ENCODE results near the gene EEIG1.
"Not testable (repeated sequence)": the region's sequence is repeated elsewhere in the genome, so short reads cannot be mapped to it uniquely, and the experiment has no call there.

EEIG1 gene

DNA sequence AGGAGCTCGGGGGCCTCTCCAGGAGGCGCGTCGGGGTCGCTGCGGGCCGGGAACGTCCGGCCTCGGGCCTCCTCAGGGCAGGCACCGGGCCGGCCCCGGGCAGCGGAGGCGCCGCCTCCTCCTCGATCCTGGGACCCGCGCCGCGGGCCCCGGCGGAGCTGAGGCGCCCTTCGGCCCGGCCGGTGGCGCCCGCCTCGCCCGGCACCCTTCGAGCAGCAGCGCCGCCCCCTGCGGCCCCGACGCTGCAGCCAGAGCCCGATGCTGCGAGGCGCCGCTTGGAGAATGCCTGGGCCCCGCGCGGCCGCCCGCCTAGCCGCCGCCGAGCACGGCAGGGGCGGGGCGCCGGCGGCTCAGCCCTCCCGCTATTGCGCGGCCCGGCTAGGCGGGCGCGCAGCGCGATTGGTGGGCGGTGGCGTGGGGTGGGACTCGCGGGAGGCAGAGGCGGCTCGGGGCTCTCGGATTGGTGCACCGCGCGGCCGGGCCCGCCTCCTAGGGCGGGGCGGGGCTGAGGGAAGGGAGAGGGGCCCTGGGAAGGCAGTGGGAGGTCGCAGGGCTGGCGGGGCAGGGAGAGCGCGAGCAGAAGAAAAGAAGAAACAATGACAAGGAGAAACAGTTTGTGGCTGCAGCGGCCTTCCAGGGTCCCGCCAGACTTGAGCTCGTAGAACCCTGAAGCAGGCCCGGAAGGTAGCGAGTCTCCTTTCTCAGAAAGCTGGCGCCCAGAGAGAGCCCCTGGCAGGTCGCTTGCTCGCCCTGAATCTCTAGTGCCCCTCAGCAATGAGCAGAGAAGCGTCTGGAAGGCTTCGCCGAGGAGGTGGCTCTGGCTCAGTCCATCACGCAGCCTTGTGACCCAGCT, at the start of gene EEIG1:
TSS of gene EEIG1 (minus strand) at position 284 of the 853 bp plus-strand sequence. CDS start 852 bp downstream, outside the sequence.
- peak; percentile 78 for DNase-seq (ENCODE audit: low read depth)

DNA sequence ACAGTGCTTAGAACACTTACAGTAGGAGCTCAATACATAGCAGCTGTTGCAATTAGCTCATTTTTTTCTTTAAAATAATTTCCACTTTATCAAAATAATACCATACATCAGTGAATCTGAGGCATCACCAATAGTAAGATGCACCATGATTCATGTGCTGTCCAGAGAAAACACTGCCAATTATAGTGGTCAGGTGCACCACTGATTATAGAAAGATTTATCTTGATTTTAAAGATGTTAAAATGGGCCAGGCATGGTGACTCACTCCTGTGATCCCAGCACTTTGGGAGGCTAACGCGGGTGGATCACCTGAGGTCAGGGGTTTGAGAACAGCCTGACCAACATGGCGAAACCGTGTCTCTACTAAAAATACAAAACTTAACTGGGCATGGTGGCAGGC, 46.9 kb upstream of the EEIG1 start:
- DNase-seq (ENCODE audit: low read depth) = peak; percentile 16

DNA sequence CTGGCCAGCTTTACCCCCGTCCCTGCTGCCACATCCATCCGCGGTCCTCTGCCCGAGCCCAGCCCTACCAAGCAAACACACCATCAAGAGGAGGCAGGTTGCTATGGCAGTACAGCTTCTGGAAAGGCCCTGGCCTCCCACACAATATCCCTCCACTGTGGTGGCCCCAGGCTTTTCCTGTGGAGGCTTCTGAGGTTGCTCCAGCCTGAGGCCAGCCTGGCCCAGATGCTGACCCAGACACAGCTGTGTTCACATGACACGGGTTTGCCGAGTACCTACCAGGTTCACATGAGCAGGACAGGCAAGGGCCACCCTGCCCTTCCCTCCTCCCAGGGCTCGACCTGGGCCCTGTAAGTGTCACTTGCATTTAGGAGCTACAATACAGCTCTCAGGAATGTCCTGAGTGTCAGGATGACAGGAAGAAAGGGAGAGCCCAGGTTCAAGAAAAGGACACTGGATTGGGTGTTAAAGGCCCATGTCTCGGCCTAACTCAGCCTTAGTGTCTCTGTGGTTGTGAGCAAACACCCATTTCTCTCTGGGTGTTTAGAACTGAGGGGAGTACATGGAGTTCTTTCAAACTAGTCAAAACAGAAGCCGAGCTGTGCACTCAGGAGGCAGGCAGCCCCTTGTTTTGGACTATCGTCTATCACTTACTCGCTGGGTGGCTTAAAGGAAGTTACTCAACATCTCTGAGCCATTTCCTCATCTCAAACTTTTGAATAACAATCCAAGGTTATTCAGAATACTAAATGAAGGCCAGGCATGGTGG, 46.2 kb upstream of the EEIG1 start:
- DNase-seq (ENCODE audit: low read depth) = peak; percentile 76

DNA sequence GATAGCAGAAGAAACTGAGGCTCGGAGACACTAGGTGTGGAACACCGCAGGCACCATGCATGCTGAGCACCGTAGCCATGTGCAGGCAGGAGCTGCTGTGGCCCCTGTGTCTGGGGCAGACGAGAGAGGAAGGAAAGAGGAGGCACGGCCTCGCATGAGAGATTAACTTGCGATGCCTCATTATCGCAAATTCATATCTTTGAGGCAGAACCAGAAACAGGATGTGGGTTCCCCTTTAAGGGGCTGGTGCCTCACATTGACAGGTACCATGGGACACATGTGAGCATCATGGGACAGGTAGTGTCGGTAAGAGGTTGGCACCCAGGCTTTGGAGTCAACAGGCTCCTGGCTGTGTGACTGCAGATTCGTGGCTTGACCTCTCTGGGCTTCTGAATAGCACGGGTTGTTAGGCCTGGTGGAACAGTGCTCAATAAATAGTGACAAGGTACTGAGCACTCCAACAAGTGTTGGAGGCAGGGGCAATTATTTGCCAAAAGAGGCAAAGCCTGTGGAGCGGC, 45.5 kb upstream of the EEIG1 start:
- DNase-seq (ENCODE audit: low read depth) = no peak

DNA sequence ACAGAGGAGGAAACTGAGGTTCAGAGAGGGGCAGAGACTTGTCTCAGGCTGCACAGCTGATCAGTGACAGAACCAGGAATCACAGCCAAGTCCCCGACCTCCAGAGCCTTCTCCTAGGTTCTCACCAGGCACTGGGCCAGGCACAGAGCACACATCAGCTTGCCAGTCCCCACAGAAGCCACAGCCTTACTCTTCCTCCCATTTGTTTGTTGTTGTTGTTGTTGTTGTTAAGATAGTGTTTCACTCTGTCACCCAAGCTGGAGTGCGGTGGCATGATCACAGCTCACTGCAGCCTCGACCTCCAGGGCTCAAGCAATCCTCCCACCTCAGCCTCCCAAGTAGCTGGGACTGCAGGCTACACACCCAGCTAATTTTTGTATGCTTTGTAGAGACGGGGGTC, 44.9 kb upstream of the EEIG1 start:
- DNase-seq (ENCODE audit: low read depth) = no peak

DNA sequence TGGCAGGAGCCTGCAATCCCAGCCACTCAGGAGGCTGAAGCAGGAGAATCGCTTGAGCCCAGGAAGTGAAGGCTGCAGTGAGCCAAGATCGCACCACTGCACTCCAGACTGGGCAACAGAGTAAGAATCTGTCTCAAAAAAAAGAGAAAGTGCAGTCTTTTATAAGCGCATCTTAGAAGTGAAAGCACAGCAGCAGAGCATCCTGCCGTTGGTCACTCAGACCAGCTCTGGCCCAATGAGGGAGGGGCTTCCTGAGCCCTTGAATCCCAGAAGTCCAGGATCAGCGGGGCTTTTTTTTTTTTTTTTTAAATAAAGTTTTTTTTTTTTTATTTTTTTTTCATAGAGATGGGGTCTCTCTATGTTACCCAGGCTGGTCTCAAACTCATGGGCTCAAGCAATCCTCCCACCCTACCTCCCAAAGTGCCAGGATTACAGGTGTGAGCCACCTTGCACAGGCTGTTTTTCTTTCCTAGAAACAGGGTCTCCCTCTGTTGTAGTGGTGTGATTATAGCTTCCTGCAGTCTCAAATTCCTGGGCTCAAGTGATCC, 44.0 kb upstream of the EEIG1 start:
- no peak for DNase-seq (ENCODE audit: low read depth)

DNA sequence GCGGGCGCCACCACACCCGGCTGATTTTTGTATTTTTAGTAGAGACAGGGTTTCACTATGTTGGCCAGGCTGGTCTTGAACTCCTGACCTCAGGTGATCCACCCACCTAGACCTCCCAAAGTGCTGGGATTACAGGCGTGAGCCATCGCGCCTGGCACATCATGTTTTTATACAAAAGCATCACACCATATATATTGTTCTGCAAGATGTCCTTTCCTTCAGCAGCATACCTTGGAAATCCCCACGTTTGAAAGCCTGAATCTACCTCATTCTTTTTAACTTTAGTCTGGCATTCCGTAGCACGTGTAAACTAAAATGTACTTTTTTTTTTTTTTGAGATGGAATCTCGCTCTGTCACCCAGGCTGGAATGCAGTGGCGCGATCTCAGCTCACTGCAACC, 42.9 kb upstream of the EEIG1 start:
- DNase-seq (ENCODE audit: low read depth) = not testable (repeated sequence)

DNA sequence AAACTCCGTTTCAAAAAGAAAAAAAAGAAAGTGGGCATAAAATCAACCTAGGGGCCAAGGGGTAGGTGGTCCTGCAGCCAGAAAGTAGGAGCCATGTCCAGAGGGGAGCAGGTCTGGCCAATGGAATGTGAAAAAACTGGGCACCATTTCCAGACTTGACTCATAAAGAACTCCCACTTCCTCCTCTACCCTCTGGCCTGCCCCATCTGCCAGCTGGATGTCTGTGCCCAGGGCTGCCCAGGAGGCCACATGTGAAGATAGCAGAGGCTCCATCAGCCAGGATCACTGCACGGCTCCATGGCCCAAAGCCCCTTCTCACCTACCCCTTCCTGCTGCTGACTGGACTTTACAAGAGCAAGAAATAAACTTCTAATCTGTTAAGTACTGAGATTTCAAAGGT, 42.1 kb upstream of the EEIG1 start:
- DNase-seq (ENCODE audit: low read depth) = no peak

DNA sequence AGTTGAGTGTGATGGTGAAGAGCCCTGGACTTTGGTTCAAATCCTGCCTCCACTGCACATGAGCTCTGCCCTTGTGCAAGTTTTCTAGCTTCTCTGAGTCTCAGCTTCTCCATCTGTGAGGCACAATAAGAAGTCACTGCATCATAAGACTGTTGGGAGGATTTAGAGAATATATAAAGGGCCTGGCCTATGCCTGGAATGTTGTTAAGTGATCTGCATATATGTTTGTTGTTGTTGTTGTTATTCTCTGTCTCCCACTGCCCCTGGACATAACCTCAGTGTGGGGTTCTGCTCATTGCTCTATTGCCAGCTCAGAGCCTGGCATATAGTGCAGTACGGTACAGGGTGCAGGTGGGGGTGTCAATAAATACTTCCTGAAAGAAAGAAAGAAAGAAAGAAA, 40.3 kb upstream of the EEIG1 start:
- no peak for DNase-seq (ENCODE audit: low read depth)

DNA sequence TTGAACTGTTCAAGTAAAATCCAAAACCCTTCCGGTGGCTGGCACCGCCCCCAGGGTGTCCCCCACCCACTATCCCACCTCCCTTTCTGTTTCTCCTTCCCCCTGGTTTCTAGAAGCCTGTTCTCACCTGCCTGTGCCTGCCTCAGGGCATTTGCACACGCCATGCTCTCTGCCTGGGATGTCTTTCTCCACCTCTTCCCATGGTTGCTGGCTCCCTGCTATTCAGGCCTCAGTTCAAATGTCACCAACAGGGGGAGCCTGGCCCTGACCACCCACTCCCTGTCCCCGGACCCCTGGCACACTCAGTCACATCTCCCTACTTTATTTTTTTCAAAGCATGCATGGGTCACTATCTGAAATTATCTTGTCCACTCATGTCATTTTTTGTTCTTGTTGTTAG, 39.9 kb upstream of the EEIG1 start:
- no peak for DNase-seq (ENCODE audit: low read depth)

DNA sequence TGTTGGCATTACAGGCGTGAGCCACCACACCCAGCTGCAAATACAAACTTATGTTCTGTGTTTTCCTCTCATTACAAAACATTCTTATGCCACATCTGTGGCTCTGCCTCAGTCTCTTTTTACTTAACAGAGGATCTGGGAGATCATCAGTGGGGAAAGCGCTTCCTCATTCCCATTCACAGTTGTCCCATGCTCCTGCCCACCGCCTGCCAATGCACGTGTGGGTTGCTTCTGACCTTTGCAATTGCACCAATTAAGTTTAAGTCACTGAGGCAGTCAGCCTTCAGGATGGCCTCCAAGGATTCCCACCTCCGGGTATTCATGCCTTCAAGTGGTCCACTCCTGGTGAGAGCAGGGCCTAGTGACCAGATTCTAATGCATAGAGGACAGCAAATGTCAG, 34.9 kb upstream of the EEIG1 start:
- DNase-seq (ENCODE audit: low read depth) = no peak

DNA sequence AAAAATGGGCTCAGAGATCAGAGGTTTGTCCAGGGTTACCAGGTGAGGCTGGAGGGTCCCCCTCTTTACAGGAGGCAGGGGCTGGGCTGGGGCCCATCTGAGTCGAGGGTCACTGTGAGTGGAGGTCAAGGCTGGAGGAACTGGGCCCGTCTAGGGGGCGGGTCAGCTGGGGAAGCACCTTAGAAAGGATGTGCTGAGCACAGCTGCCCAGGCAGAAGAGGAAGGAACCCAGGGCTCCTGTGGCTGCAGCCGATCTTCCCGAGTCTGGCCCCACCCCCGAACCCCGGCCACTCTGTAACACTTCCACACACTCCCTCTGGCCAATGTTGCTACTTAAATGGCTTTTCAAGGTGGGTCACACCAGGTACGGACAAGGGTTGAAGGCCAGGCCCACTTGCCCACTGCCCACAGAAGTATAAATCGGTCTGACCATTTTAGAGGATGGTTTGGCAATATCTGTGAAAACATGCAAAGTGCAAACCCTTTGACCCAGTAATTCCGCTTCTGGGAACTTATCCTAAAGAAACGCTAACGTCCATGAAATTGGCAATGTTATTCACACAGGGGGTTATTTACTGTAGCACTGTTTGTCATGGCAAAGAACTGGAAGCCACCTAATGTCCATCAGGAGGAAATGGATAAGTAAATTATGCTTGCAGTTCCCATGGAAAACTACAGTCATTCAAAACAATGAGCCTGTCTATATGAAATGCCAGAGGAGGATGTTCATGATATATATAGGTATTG, 30.5 kb upstream of the EEIG1 start:
- no peak for DNase-seq (ENCODE audit: low read depth)

DNA sequence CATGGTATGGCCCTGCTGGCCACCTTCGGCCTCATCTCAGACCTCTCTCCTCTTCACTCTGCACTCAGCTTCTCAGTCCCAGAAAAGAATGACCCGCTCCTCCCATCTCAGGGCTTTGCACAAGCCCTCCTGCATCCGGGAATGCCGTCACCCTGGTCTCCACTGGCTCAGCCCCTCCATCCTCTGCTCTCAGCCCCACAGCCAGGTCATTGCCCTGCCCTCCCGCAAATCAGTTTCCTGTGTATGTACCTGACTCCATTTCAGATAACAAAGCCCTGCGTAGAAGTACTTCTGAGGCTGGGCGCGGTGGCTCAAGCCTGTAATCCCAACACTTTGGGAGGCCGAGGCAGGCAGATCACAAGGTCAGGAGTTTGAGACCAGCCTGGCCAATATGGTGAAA, 28.9 kb upstream of the EEIG1 start:
- DNase-seq (ENCODE audit: low read depth) = no peak

DNA sequence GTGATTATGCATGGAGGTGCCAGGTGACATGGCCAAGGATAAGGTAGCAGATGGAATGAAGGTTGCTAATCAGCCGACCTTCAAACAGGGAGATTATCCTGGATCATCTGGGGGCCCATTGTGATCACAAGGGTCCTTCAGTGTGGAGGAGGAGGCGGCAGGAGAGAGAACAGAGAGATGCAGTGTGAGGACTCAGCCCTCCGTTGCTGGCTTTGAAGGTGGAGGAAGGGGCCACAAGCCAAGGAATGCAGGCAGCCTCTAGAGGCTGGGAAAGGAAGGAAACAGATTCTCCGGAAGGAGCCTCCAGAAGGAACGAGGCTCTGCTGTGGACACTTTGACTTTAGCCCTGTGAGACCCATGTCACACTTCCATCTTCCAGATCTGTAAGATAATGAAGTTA, 27.4 kb upstream of the EEIG1 start:
- no peak for DNase-seq (ENCODE audit: low read depth)

DNA sequence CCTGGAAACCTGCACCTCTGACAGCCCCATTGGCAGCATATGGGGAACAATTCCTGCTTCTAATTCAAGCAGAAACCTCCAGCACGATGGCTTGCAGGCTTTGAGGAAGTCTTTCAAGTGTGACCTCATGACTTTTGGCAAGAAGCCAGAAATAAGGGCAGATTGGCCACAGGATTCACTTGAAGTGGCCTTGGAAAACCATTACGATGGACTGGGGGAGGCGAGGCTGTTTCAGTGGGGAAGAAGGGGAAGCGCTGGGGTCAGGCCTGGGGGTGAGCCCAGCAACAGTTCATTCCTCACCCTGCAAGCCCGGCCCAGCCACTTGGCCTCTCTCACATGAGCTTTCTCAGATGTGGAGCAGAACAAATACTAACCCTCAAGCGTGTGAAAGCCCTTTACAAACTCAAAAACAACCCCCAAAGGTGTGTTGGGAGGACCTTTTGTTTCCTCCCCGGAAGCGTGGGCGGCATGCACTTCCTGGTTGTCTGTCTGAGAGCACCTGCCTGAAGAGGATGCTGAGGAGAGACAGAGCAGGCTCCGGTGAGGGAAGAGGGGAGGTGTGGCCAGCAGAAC, 26.9 kb upstream of the EEIG1 start:
- peak; percentile 69 for DNase-seq (ENCODE audit: low read depth)

DNA sequence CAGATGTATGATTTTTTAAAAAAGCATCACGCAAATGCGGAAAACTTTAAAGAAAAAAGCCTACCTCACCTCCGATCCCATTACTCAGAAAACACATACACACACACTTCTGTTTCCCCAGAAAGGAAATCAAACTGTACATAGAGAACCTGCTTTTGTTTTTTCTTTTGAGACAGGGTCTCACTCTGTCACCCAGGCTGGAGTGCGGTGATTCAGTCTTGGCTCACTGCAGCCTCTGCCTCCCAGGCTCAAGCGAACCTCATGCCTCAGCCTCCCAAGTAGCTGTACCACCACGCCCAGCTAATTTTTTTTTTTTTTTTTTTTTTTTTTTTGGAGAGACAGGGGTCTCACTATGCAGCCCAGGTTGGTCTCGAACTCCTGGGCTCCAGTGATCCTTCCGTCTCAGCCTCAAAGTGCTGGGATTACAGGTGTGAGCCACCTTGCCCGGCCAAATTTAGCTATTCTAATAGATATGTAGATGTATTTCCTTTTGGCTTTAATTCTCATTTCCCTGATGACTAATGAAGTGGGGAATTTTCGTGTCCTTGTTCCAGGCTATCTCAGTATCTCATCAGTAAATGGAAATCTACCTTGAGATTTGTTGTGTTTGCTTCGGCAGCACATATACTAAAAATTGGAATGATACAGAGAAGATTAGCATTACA, 25.7 kb upstream of the EEIG1 start:
- DNase-seq (ENCODE audit: low read depth) = no peak

DNA sequence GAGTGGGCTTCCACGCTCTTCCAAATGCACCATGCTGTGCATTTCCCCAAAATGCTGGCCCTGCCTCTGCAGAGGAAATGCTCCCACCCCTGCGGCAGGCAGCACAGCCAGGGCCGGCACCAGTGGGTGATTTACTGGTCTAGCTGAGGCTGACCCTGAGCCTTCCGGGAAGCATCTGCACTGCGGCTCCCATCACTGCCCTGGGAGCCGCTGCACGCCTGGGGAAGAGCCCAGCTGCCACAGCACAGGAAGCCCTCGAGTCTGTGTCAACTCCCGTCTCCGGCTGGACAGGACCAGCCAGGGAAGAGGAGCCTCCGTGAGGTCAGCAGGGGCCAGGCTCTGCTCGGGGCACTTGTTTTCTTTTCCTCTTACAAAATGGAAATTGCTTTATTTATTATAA, 25.1 kb upstream of the EEIG1 start:
- DNase-seq (ENCODE audit: low read depth) = peak; percentile 38

DNA sequence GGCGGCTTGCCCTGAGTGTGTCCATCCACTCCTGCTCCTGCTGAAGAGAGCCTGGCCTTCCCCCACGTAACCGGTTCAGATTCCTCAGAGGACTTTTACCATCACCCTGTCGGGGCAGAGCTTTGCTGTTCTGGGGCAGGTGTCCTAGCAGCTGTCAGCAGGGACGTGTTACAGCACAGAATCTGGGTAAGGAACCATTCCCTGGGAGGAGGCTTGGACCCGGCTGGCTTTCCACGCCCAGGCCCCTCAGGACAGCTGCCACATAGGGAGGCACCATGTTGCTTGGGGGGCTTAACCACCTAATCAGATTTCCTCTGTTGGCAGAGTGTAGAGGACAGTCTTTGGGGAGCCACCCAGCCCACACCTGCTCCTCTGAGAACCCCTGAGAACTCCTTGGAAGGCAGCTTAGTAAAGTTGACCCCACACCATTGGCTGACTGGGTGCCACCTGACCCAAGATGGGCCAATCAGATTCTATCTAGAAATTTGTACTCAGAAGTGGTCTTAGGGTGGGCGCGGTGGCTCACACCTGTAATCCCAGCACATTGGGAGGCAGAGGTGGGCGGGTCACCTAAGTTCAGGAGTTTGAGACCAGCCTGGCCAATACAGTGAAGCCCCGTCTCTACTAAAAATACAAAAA, 23.3 kb upstream of the EEIG1 start:
- DNase-seq (ENCODE audit: low read depth) = no peak

DNA sequence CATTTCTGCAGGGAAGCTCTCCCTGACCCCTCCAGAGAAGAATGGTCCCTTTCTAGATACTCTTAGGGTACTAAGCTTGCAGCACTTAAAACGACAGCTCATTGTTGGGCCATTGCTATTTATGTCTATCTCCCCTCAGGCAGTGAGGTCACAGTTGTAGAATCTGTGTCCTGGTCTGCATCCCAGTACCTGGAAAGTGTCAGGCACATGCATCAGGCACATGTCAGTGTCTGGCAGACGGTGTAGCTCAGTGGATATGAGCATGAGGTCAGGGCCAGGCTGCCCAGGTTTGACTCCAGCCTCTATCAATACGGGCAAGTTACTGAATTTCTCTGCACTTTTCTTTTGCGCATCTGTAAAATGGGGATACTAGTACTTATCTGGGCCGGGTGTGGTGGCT, 22.2 kb upstream of the EEIG1 start:
- DNase-seq (ENCODE audit: low read depth) = no peak

DNA sequence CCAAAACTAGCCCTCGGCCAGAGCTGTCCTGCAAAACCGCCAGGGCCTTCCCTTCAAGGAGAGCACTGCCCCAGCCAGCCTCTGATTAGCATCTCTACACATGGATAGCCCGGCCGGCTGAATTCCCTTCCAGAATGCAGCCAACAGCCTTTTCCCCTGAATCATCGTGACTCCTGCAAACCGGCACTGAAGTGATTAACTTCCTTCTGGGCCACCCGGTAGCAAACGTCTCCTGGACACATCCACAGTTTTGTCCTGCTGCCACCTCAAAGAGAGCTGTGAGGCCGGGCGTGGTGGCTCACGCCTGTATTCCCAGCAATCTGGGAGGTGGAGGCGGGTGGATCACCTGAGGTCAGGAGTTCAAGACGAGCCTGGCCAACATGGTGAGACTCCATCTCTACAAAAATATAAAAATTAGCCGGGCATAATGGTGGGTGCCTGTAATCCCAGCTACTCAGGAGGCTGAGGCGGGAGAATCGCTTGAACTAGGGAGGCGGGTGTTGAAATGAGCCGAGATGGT, 21.1 kb upstream of the EEIG1 start:
- peak; percentile 81 for DNase-seq (ENCODE audit: low read depth)

All from amniotic epithelial cell (primary cell).